ENCODE measurements around the gene POLR3K. TPM values are rescaled to one million over a fixed set of nuclear protein-coding genes. Genes with fewer than 3 reads are reported as not detected.

Gene POLR3K
- total and polyA plus RNA-seq, 10 donors: 5.2 to 24.1 (median 13.7) TPM

- TF ChIP-seq, protein P1, sequence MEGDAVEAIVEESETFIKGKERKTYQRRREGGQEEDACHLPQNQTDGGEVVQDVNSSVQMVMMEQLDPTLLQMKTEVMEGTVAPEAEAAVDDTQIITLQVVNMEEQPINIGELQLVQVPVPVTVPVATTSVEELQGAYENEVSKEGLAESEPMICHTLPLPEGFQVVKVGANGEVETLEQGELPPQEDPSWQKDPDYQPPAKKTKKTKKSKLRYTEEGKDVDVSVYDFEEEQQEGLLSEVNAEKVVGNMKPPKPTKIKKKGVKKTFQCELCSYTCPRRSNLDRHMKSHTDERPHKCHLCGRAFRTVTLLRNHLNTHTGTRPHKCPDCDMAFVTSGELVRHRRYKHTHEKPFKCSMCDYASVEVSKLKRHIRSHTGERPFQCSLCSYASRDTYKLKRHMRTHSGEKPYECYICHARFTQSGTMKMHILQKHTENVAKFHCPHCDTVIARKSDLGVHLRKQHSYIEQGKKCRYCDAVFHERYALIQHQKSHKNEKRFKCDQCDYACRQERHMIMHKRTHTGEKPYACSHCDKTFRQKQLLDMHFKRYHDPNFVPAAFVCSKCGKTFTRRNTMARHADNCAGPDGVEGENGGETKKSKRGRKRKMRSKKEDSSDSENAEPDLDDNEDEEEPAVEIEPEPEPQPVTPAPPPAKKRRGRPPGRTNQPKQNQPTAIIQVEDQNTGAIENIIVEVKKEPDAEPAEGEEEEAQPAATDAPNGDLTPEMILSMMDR (IDR thresholded peaks at IDR 0.05 in 8 of 11, conservative IDR thresholded peaks at IDR 0.05 in 3 of 11): no peak
- no peak for TF ChIP-seq POLR2A (IDR thresholded peaks at IDR 0.05)
- TF ChIP-seq POLR2AphosphoS5 (IDR thresholded peaks at IDR 0.05): no peak
- H3K27me3 ChIP-seq (replicated peaks in 1 of 7): peaks cover 0 to 40% (median 10%) of the 10 kb centered on the region in 7 donors
- peaks cover 3 to 86% (median 40%) of the 10 kb centered on the region in 6 donors for H3K4me1 ChIP-seq
- H3K9me3 ChIP-seq: no peaks in the 10 kb centered on the region
- H3K27ac ChIP-seq: peak overlapping the region in 6 of 8 donors; percentile 36 to 94 (median 77)
- intact Hi-C loops (cut with DNase I; ENCODE audit: low total_unique reads): no loop called here
- 70 to 82% (median 76%) methylated on average over 1 to 5 of the region's 5 CpGs for WGBS, 5 donors
- DNase-seq: no peak
- peak overlapping the region in 6 of 8 donors; percentile 36 to 70 (median 47) for H3K4me3 ChIP-seq
- H3K36me3 ChIP-seq: no peaks in the 10 kb centered on the region
Observed at GRCh38 chr16:71210-71539, 17.8 kb upstream of the POLR3K start.

DNA sequence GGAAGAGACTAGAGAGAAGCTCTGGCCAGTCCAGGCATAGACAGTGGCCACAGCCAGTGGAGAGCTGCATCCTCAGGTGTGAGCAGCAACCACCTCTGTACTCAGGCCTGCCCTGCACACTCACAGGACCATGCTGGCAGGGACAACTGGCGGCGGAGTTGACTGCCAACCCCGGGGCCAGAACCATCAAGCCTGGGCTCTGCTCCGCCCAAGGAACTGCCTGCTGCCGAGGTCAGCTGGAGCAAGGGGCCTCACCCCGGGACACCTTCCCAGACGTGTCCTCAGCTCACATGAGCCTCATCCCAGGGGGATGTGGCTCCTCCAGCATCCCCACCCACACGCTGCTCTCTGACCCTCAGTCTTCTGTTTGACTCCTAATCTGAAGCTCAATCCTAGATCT lies 15.8 kb upstream of the POLR3K start:
- no peak for DNase-seq
- peaks cover 0 to 6% (median 0%) of the 10 kb centered on the region in 6 donors for H3K36me3 ChIP-seq
- 77 to 84% (median 82%) methylated on average over 6 to 8 of the region's 8 CpGs for WGBS, 5 donors
- peaks cover 0 to 39% (median 10%) of the 10 kb centered on the region in 7 donors for H3K27me3 ChIP-seq (replicated peaks in 1 of 7)
- H3K9me3 ChIP-seq: no peaks in the 10 kb centered on the region
- H3K27ac ChIP-seq: no peak overlapping the region
- peaks cover 3 to 79% (median 40%) of the 10 kb centered on the region in 6 donors for H3K4me1 ChIP-seq
- intact Hi-C loops (cut with DNase I; ENCODE audit: low total_unique reads): no loop called here
- TF ChIP-seq, protein P1 (IDR thresholded peaks at IDR 0.05 in 8 of 11, conservative IDR thresholded peaks at IDR 0.05 in 3 of 11): no peak
- TF ChIP-seq POLR2A (IDR thresholded peaks at IDR 0.05) (no peak), POLR2AphosphoS5 (IDR thresholded peaks at IDR 0.05) (no peak)
- no peak overlapping the region for H3K4me3 ChIP-seq

DNA sequence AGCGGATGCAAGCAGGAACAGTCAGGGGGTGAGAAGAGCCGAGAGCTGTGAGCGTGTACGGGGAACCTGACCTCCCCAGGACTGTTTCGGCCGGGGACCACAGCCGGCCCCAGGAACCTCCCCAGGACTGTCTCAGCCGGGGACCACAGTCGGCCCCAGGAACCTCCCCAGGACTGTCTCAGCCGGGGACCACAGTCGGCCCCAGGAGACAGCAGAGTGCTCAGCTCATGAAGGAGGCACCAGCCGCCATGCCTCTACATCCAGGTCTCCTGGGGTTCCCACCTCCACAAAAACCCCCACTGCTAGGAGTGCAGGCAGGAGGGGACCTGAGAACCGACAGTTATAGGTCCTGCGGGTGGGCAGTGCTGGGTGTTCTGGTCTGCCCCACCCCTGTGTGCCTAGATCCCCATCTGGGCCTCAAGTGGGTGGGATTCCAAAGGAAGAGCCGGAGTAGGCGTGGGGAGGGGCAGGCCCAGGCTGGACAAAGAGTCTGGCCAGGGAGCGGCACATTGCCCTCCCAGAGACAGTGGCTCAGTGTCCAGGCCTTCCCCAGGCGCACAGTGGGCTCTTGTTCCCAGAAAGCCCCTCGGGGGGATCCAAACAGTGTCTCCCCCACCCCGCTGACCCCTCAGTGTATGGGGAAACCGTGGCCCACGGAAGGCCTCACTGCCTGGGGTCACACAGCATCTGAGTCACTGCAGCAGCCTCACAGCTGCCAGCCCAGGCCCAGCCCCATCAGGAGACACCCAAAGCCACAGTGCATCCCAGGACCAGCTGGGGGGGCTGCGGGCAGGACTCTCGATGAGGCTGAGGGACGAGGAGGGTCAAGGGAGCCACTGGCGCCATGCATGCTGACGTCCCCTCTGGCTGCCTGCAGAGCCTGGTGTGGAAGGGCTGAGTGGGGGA lies 14.7 kb upstream of the POLR3K start:
- TF ChIP-seq POLR2A (IDR thresholded peaks at IDR 0.05) (no peak), POLR2AphosphoS5 (IDR thresholded peaks at IDR 0.05) (no peak)
- TF ChIP-seq, protein P1 (IDR thresholded peaks at IDR 0.05 in 8 of 11, conservative IDR thresholded peaks at IDR 0.05 in 3 of 11): no peak
- intact Hi-C loops (cut with DNase I; ENCODE audit: low total_unique reads): no loop called here
- H3K4me3 ChIP-seq: no peak overlapping the region
- H3K27me3 ChIP-seq (replicated peaks in 1 of 7): peaks cover 0 to 28% (median 5%) of the 10 kb centered on the region in 7 donors
- H3K4me1 ChIP-seq: peaks cover 3 to 69% (median 34%) of the 10 kb centered on the region in 6 donors
- H3K9me3 ChIP-seq: no peaks in the 10 kb centered on the region
- DNase-seq: peak; percentile 62
- peaks cover 0 to 15% (median 0%) of the 10 kb centered on the region in 6 donors for H3K36me3 ChIP-seq
- WGBS, 5 donors: 84 to 89% (median 85%) methylated on average over 15 to 27 of the region's 27 CpGs
- no peak overlapping the region for H3K27ac ChIP-seq

- H3K9me3 ChIP-seq: no peaks in the 10 kb centered on the region
- intact Hi-C loops (cut with DNase I; ENCODE audit: low total_unique reads): no loop called here
- TF ChIP-seq POLR2A (IDR thresholded peaks at IDR 0.05) (no peak), POLR2AphosphoS5 (IDR thresholded peaks at IDR 0.05) (no peak)
- TF ChIP-seq, protein P1 (IDR thresholded peaks at IDR 0.05 in 8 of 11, conservative IDR thresholded peaks at IDR 0.05 in 3 of 11): no peak
- peaks cover 0 to 20% (median 5%) of the 10 kb centered on the region in 7 donors for H3K27me3 ChIP-seq (replicated peaks in 1 of 7)
- H3K4me3 ChIP-seq: no peak overlapping the region
- peaks cover 0 to 62% (median 27%) of the 10 kb centered on the region in 6 donors for H3K4me1 ChIP-seq
- DNase-seq: peak; percentile 48
- 85 to 92% (median 90%) methylated on average over 8 to 10 of the region's 10 CpGs for WGBS, 5 donors
- peaks cover 0 to 23% (median 0%) of the 10 kb centered on the region in 6 donors for H3K36me3 ChIP-seq
- H3K27ac ChIP-seq: no peak overlapping the region
Observed at GRCh38 chr16:67183-67791, 13.9 kb upstream of the POLR3K start.
